Tibial nerve (tissue), 4 donors: Measurements from ENCODE around the gene ZBTB40.

Source experiments
- CTCF ChIP-seq, 5 experiments: fragments of 200-600 bp in 3 of 5; fragments of 450-650 bp in 2 of 5; sonication (generic) in 3 of 5; IDR thresholded peaks; one replicate each; pipeline ENCODE4 v1.5.1; 2016 to 2019; ENCODE audit warnings: antibody characterized with exemption in 5 of 5, mild to moderate bottlenecking in 3 of 5, moderate library complexity in 2 of 5
- EP300 ChIP-seq, 2 donors: sonication (generic); formaldehyde crosslinking; IDR thresholded peaks; one replicate each; pipeline ENCODE4 v1.6.1; 2017; ENCODE audit warnings: antibody characterized with exemption in 2 of 2, mild to moderate bottlenecking in 1 of 2
- POLR2A ChIP-seq, 2 donors: fragments of 450-650 bp; IDR thresholded peaks; one replicate each; pipeline ENCODE4 v1.6.1; 2017; ENCODE audit warnings: antibody characterized with exemption in 2 of 2, mild to moderate bottlenecking in 2 of 2, moderate library complexity in 2 of 2

- TF ChIP-seq CTCF (IDR thresholded peaks at IDR 0.05) (no peak), POLR2A (IDR thresholded peaks at IDR 0.05) (no peak), EP300 (IDR thresholded peaks at IDR 0.05) (no peak)
Observed at GRCh38 chr1:22434717-22435116, 16.9 kb upstream of the ZBTB40 start.
